SKM-1 treated with dmso at 0.1 percent for 144 hours (cell line): ENCODE data around the gene ERVK3-1.
"Not testable (repeated sequence)": the region's sequence is repeated elsewhere in the genome, so short reads cannot be mapped to it uniquely, and the experiment has no call there.

Source experiments
- DNase-seq: peaks from one replicate; lab custom pipeline; 2025; ENCODE audit not compliant: unreplicated experiment; lab: John Stamatoyannopoulos, UW

ERVK3-1 gene

DNA sequence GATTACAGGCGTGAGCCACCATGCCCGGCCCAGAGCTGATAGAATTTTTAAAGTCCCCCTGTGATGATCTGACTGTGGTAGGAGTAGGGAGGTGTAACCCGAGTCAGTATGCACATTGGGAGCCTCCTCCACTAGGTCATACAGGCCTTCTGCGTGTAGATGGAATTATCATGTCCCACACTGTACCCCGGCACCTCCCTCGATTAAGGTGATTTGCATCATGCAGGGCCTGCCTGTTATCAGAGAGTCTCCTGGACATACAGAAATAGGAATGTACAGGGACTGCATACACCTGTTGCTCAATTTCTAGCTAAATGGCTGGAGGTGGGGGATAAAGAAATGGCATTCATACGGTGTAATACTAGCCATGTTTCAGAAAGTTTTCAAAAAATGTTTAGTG is 922 bp upstream of the ERVK3-1 start:
- DNase-seq = no peak

DNA sequence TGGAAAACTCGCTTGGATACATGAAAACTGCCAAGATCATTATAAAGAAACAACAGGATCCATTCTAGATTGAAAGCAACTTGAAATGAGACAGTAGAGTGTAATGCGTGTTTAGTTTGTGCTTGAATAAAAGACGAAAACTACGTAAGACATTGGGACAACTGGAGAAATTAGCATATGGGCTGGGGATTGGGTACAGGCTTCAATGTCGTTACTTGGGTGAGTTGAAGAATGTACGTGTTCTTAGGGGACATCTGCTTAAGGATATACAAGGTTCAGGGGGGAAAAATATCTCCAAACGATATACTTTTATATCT is 471 bp upstream of the ERVK3-1 start:
- no peak for DNase-seq

DNA sequence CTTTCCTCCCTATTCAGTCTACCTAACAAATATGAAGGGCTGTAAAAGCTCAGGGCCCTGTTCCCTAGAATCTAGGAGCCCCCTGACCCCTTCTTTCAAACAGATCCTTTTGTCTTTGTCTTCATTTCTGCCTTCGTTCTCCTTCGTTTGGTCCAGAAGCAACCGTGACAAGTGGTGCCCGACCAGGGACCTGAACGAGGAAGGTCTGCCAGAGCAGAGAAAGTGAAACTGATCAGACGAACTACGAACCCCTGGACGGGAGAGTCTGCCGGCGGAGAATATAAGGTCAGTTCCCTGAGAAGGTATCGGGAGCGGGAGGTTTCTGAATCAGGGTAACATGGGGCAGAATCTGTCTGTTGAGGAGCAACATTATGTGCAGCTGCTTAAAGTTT is 751 bp downstream of the ERVK3-1 start:
- DNase-seq = no peak

DNA sequence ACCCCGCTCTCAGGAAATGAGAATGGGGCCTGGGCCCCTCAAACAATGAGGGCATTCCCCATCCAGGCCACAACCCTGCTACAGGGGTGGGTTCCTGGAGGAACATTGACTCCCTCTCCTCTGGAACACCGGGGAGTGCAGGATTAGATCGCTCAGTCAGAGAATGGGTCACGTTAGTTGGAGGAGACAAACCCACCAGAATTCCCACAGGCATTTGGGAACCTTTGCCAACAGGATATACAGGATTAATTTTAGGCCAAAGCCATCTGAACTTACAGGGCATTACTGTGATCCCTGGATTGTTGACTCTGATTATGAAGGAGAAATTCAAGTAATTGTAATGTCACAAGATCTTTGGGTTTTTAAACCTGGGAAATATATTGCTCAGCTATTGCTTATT is 2.6 kb downstream of the ERVK3-1 start:
- no peak for DNase-seq

DNA sequence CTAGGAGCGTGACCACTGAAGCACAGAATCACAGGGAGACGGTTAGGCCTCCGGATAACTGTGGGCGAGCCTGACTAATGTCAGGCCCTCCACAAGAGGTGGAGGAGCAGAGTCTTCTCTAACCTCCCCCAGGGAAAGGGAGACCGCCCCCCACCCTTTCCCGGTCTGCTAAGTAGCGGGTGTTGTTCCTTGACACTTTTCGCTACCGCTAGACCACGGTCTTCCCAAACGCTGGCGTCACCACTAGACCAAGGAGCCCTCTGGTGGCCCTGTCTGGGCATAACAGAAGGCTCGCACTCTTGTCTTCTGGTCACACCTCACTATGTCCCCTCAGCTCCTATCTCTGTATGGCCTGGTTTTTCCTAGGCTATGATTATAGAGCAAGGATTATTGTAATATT is 5.5 kb downstream of the ERVK3-1 start:
- DNase-seq = not testable (repeated sequence)

DNA sequence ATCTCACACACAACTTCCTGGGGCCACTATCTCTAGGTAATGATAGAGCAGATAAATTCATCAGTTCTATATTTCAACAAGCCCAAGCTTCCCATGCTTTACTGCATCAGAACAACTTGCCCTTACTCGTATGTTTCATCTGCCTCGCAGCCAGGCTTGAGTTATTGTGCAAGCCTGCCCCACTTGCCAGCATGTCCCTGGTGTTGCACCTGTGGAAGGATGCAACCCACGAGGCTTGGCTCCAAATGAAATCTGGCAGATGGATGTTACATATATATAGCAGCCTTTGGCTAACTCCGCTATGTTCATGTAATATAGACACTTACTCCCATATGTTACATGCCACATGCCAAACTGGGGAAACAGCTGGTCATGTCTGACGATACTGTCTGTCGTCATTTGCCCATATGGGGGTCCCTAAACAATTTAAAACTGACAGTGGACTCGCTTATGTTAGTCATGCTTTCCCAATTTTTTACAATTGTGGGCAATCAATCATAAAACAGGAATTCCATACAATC is 6.2 kb downstream of the ERVK3-1 start:
- no peak for DNase-seq

DNA sequence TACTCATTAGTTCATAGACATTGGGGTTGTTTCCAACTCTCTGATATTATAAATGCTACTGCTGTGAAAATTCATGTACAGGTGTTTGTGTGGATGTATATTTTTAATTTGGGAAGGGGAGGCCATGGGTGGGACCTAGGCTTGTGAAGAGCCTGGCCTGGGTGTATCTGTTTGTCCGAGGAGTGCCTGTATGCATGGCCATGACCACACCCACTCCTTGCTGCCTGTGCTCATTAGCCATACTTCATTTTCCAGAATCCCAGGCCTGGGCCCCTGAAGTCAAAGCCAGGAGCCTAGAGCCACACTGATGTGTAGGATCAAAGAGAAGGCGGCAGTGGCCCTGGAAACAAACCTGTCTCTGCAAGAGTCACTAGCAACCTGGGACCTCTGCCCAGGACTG is 10.4 kb downstream of the ERVK3-1 start:
- DNase-seq = no peak

DNA sequence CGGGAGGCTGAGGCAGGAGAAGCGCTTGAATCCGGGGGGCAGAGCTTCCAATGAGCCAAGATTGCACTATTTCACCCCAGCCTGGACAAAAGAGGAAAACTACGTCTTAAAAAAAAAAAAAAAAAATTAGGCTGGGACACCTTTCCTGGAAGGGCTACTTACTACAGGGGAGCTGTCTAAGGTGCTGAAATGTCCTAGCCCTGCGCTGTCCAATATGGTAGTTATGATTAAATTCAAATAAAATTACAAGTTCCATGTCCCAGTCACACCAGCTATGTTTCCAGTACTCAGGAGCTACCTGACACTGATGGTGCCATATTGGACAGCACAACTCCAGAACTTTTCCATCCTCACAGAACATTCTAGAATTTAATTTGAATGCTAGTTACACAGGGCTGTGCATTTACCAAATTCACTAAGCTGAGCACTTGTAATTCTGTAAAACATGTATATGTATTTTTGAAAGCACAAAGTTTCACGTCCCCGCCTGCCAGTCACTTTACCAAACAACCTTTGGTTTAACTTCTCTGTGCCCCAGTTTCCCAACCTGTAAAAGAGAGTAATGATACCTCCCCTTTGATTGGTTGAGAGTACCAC is 12.4 kb downstream of the ERVK3-1 start:
- DNase-seq = no peak

DNA sequence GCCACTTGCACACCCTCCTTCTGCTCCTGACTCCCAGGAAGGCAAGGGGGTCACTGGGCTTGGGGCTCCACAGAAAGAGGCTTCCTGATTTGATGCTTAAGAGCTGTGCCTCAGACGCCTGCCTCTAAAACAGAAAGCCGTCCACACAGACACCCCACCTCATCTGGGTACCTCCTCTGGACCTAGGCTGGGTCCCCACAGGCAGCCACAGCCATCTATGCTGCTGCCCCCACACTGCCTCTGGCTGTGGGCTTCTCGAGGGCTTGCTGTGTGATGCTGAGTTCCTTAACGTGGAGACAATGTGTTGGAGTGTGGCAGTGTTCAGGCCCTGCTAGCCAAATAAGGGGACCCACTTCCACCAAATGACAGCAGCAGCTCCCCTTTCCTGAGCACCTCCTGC is 13.1 kb downstream of the ERVK3-1 start:
- no peak for DNase-seq

DNA sequence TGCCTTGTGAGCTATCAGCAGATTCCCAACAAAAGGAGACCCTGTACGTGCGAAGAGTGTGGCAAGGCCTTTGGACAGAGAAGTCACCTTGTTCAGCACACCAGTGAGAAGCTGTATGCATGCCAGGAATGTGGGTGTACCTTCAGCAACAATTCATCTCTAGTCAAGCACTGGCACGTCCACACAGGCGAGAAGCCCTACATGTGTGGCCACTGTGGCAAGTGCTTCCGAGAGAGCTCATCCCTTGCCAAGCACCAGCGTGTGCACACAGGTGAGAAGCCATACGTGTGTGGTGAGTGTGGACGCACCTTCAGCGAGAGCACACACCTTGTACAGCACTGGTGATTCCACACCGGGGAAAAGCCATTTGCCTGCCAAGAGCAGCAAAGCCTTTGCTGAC is 14.1 kb downstream of the ERVK3-1 start:
- no peak for DNase-seq

DNA sequence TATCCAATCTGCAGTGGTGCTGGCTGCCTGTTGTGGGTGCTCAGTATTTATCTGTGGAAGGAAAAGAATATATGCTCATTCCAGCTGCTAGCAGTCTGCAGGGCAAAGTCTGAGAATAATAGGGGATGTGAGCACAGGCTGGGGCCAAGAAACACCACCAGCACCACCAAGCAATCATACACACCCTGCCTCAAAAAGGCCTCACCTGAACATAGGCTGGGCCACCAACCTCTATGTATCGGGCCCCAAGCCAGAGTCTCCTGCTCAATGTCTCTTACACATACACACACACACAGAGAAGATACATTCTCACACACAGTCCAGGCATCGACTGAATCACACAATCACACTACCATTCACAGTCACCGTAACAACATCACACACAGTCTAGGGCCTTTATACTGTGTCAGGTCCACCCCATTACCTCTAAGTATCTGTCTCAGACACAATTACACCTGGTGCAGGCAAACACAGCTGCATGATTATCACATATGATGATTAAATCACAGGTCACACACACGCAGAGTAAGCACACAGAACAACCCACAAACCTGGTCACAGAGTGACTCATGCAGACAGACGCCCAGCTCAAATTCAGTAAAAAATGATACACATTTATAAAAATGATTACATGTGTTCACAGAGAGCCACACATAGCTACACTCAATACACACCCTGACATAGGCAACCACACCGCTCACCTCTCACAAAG is 20.3 kb downstream of the ERVK3-1 start:
- DNase-seq = no peak

DNA sequence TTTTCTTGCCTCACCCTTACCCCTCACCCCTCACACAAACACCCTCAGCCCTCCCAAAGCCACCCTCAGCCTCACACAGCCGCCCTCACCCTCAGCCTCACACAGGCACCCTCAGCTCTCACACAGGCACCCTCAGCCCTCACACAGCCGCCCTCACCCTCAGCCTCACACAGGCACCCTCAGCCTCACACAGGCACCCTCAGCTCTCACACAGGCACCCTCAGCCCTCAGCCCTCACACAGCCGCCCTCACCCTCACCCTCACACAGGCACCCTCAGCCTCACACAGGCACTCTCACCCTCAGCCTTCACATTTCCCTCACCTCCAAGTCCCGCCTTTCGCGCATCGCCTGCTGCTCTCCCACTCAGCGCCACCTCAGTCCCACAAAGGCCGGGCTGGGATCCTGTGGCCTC is 21.3 kb downstream of the ERVK3-1 start:
- DNase-seq = no peak

DNA sequence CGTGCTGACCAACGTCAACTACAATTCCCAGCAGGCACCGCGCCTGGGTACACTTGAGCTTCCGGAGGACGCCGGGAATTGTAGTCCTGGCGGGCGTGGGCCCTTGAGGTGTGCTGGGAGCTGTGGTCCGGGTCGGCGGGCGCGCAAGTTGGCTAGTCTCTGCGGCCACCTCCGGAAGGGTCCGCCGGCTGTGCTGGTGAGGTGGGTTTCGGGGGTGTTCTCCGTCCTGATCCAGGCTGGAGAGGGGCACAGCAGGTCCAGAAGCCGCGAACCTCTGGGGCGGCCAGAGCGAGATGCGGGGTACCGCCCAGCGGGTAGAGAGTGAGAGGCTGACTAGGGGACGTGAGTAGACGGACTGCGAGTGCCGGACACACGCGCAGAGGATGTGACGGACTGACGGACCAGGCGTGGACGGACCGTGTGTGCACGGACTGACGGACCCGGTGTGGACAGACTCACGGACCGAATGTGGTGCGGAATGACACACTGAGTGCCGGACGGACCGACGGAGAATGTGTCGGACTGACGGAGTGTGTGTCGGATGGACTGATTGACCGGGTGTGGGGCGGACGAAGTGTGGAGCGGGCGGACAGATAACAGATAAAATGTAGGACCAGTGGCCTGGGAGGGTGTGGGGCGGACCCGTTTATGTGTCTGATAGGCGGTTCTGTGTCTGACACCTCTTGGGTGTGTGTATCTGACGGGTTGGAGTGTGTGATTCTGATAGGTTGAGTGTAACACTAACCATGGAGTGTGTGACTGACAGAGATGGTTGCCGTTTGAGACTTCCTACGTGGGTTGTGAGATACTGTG is 21.9 kb downstream of the ERVK3-1 start, which contains the start of gene ZSCAN22:
Gene ZSCAN22 (plus strand): TSS at position 81 of the 813 bp plus-strand sequence. CDS start 7,809 bp downstream, outside the sequence.
- DNase-seq = peak; percentile 77

DNA sequence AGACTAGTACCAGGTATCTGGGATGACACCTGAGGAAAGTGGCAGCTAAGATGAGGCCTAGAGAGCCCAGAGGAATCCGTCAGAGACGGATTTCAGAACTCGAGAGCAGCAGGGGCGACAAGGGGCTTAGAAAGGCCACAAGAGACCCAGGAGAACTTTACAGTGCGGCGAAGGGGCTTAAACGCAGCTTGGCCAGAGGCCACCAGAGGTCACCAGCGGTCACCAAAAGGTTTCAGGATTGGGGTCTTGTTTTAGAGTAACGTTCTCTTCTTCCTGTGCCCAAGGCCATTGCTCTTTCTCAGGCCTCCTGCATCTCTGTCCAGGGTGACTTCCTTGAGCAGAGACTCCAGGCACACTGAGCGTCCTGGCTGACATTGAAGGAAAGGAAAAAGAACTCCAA is 23.8 kb downstream of the ERVK3-1 start:
- DNase-seq = no peak

DNA sequence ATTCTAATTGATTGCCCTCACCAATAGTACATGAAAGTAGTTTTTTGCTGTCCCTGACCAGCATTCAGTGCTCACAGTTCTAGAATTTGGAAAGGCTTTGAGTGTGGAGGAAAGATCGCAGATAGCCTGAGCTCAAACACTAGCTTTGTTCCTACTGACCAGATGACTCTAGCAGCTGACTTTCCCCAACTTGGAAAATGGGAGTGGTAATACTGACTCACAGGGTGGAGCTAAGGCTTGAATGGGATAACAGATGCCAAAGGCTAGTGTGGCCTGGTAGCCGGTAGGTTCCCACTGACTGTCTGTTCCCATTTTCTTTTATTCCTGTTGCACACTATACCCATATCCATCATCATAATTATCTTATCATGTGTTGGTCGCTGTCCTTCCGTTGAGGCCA is 25.3 kb downstream of the ERVK3-1 start:
- no peak for DNase-seq

DNA sequence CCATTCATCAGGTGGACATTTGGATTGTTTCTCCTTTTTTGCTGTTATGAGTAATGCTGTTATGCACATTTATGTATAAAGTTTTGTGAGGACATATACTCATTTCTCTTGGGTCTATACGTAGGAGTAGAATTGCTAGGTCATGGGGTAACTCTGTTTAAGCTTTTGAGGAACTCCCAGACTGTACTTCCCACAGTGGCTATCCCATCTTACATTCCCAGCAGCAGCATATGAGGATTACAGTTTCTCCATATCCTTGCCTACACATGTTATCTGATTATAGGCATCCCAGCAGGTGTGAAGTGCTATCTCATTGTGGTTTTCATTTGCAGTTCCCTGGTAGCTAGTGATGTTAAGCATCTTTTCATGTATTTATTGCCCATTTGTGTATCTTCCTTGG is 27.5 kb downstream of the ERVK3-1 start:
- DNase-seq = no peak

DNA sequence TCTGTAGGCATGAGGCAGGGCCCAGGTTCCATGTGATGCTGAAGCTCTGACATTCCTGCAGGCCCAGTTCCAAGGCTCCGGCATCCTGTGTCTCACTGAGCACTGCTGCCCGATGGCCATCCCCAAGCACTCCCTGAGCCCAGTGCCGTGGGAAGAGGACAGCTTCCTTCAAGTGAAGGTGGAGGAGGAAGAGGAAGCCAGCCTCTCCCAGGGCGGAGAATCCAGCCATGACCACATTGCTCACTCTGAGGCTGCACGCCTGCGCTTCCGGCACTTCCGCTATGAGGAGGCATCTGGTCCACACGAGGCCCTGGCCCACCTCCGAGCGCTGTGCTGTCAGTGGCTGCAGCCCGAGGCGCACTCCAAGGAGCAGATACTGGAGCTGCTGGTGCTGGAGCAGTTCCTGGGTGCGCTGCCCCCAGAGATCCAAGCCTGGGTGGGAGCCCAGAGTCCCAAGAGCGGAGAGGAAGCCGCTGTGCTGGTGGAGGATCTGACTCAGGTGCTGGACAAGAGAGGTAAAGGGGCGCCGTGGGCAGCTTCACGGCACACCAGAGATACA is 29.6 kb downstream of the ERVK3-1 start:
- no peak for DNase-seq

DNA sequence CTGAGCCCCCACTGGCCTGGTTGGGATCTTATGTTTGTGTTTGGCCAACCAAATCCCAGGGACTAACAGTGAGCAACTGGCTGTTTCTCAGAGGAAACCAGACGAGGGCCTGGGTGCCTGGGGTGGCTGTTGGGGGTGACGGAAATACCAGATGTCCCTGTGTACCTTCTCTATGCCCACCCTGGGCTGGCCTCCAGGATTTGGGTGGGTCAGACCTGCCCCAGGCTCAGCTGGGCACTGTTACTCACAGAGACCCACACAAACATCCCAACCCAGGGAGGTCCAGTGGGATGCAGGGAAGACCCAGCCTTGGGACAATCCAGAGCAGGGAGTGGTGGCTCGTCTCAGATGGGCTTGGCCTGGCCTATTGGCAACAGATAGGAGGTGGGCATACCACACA is 30.5 kb downstream of the ERVK3-1 start:
- no peak for DNase-seq

DNA sequence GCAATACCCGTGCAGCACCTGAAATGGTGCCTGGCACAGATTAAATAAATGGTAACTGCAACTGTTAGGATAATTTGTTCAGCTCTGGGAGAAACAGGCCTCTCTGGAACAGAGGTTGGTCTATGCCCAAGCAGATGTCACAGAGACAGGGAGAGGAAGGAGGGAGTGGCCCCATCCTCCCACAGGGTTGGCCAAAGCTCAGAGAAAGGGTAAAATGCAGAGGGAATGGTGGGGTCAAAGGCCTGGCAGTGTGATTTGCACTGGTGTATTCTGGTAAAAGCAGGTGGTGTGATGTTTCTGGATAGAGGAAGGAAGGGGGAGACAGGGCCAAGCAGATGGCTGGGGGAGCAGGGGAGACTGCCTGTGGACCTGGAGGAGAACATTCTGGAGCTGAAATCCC is 31.0 kb downstream of the ERVK3-1 start:
- DNase-seq = no peak

DNA sequence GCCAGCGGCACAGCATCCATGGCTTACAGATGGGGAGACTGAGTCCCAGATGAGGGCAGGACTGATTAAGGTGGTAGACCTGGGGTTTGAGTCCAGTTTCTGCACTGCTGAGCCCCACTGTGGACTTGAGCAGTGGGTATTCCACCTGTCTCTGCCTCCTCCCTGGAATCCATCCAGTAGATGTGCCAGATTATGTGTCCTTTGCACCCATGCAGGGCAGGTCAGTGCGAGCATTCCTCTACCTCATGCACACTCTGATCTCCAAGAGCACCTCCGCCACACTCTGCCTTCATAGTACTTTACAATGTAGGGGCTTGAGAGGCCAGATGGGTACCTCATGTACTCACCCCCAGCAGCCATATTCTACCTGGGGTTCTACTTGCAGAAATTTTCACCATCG is 31.6 kb downstream of the ERVK3-1 start:
- no peak for DNase-seq

DNA sequence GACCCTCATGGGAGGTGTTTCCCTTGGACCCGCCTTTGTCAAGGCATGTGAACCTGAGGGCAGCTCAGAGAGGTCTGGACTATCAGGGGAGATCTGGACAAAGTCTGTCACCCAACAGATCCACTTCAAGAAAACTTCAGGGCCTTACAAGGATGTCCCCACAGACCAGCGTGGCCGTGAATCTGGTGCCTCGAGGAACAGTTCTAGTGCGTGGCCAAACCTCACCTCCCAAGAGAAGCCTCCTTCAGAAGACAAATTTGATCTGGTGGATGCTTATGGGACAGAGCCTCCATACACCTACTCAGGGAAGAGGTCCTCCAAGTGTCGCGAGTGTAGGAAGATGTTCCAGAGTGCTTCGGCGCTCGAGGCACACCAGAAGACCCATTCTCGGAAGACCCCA is 33.2 kb downstream of the ERVK3-1 start:
- no peak for DNase-seq
